Muscle of arm (tissue), 12 donors: ENCODE results near the gene MICAL2. TPM values are rescaled to one million over a fixed set of nuclear protein-coding genes. Genes with fewer than 3 reads are reported as not detected.

Experiments used
- DNase-seq: peaks from one replicate; pipeline ENCODE4 v3.0.0-alpha.2; 2013
- polyA plus RNA-seq, 12 donors: library from polyadenylated mRNA; unstranded; fragments of 120-200 nt; gene quantifications; one replicate each; pipeline ENCODE4 v1.2.1, GENCODE V29; 2013; ENCODE audit not compliant: insufficient read length in 12 of 12

Gene MICAL2
- polyA plus RNA-seq, 12 donors, result 14.1 to 91.3 (median 20.6) TPM; not detected in 1

- no peak for DNase-seq
Observed at GRCh38 chr11:12188548-12189317, 78.3 kb downstream of the MICAL2 start.

- DNase-seq, result no peak
Observed at GRCh38 chr11:12189543-12190235, 79.3 kb downstream of the MICAL2 start.

GRCh38 chr11:12190511-12190910 lies 80.1 kb downstream of the MICAL2 start:
- no peak for DNase-seq

GRCh38 chr11:12192794-12193514 lies 82.6 kb downstream of the MICAL2 start:
- DNase-seq, result no peak

- no peak for DNase-seq
Observed at GRCh38 chr11:12193515-12194336, 83.3 kb downstream of the MICAL2 start.

- no peak for DNase-seq
Observed at GRCh38 chr11:12195768-12196167, 85.4 kb downstream of the MICAL2 start.

- DNase-seq, result no peak
Observed at GRCh38 chr11:12196308-12196707, 85.9 kb downstream of the MICAL2 start.

GRCh38 chr11:12196872-12197271 lies 86.5 kb downstream of the MICAL2 start:
- DNase-seq, result no peak

GRCh38 chr11:12198251-12199222 lies 88.1 kb downstream of the MICAL2 start:
- DNase-seq, result no peak

GRCh38 chr11:12199231-12199948 lies 89.0 kb downstream of the MICAL2 start:
- no peak for DNase-seq

- no peak for DNase-seq
Observed at GRCh38 chr11:12200279-12200990, 90.0 kb downstream of the MICAL2 start.

GRCh38 chr11:12200991-12201985 lies 90.9 kb downstream of the MICAL2 start:
- peak; percentile 56 for DNase-seq

- no peak for DNase-seq
Observed at GRCh38 chr11:12202661-12203310, 92.4 kb downstream of the MICAL2 start.

GRCh38 chr11:12204506-12204905 lies 94.1 kb downstream of the MICAL2 start:
- DNase-seq, result no peak

- DNase-seq, result no peak
Observed at GRCh38 chr11:12205330-12205729, 94.9 kb downstream of the MICAL2 start.

GRCh38 chr11:12206529-12206928 lies 96.1 kb downstream of the MICAL2 start:
- no peak for DNase-seq
